ENCODE results near the gene KCTD3.

Gene KCTD3

GRCh38 chr1:215557504-215557903 is 9.6 kb upstream of the KCTD3 start:
- DNase-seq: no peak

DNA sequence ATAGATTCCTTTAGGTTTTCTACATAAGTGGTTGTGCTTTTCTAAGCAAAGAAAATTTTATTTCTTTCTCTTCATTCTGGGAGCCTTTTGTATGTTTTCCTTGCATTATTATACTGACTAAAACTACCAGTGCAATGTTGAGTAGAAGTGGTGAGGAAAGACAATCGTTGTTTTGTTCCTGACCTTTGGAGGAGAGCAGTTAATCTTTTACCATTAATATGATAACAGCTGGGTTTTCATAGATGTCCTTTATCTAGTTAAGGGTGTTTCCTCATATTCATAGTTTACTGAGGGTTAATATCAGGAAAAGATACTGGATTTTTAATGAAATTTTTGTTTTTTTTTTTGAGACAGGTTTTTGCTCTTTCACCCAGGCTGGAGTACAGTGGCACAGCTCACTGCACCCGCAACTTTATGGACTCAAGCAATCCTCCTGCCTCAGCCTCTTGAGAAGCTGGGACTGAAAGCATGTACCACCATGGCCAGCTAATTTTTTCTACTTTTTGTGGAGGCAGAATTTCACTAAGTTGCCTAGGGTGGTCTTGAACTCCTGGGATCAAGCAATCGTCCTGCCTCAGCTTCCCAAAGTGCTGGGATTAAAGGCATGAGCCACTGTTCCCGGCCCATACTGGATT is 9.0 kb upstream of the KCTD3 start:
- no peak for DNase-seq

GRCh38 chr1:215567491-215568298 is 591 bp downstream of the KCTD3 start:
- peak; percentile 54 to 92 (median 81) for DNase-seq

DNA sequence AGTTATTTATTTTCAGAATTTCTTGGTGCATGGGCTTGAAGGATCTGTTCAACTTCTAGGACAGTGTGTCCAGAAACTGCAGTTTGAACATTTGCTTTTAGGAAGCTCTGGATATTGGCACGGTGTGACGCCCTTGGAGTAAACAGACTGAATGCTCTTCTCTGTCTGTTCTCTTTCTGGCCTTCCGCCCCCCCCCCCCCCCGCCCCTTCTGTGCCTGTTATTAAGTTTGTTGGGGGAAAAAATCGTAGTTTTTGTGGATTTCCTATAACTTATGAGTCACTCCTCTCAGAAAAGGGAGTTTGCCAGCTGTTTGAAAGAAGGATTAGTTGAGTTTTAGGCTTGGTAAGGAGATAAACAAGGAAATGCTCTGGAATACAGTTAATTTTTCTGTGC is 1.2 kb downstream of the KCTD3 start:
- no peak for DNase-seq

- no peak for DNase-seq
Observed at GRCh38 chr1:215569986-215570824, 3.1 kb downstream of the KCTD3 start.

GRCh38 chr1:215581896-215582295 is 14.8 kb downstream of the KCTD3 start:
- peak in 1 of 3 experiments; percentile 4 for DNase-seq

- DNase-seq: no peak
Observed at GRCh38 chr1:215583185-215583749, 16.2 kb downstream of the KCTD3 start.

- no peak for DNase-seq
Observed at GRCh38 chr1:215584389-215584788, 17.3 kb downstream of the KCTD3 start.

- peak in 1 of 3 experiments; percentile 18 for DNase-seq
Observed at GRCh38 chr1:215589650-215590435, 22.7 kb downstream of the KCTD3 start.

GRCh38 chr1:215590779-215591491 is 23.8 kb downstream of the KCTD3 start:
- DNase-seq: no peak

DNA sequence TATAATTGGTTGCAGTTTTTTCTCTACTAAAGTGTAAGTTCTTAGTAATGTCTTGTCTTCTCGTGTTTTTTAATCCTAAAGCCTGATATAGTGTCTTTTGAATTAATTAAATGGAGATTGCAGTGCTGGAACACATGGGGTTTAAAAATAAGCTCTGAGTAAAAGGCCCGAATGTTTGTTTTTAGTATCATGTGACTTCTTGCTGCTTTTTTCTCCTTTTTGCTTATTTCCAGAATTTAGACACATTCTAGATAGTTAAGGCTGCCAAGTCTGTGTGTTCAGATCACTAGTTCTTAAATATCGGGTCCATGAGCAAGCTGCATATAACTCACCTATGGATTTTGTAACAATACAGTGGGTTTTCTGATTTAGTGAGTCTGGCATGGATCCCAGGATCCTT is 27.5 kb downstream of the KCTD3 start:
- DNase-seq: peak in 1 of 3 experiments; percentile 18

DNA sequence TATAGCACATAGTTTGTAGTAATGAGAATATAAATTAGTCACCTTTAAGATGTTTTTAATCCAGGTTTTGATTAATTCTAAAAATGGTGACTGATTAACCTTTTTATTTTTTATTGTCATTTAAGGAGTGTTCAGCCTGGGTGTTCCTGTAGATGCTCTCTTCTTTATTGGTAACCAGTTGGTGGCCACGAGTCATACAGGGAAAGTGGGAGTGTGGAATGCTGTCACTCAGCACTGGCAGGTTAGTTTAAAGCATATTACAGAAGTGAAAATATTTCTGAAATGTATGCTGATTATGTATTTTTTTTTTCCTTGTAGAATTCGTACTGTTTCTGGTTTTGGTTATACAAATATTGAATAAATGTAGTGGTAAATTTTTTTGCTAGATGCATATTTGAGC is 28.1 kb downstream of the KCTD3 start:
- no peak for DNase-seq

GRCh38 chr1:215597961-215598360 is 30.9 kb downstream of the KCTD3 start:
- no peak for DNase-seq

DNA sequence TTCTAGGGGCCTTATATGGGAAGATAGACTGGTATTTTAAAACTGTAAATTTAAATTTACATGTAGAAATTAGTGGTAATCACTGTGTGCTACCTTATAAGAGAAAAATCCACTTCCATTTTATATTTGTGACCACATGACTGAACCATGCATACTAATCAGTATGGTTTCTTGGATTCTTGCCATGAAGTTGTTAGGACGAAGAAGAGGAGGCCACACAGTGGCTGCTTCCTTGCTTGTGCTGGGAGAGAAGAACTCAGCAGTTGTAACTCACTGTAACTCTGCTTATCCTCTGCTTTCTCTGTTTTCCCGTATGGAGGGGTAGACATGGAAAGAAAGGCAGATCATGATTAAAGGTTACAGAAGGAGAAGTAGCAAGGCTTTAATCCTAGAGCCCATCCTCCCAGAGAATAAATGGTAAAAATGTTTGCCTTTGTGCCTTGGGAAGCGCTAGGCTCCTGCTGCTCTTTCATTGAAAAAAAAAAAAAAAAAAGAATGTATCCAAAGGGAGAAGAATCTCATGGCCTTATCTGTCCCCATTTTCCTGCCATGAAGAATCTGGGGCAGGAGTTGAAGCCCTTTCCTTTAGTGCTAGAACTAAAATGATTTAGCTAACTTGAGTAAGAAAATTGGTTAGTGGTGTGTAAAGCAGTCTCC is 32.4 kb downstream of the KCTD3 start:
- no peak for DNase-seq

DNA sequence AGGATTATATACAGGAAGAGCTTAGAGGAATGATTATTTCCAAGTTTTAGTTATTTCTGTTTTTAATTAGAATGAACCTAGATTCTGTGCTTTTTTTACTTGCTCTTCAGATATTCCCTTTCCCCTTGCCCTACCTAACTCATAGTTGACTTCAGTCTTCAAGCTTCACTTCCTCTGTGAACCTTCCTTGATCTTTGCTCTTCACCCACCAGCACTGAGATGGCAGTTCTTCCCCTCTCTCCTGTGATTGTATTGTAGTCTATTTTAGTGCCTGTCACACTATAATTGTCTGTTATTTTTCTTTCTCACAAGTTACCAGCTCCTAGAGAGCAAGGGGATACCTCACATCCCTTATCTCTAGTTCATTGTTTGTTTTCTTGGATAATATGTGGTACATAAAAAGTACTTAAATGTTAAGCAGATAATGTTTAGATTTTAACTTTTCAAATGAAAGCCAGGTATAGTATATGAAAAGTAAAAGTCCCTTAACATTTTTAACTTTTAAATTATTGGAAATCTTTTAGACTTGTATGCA is 33.2 kb downstream of the KCTD3 start:
- no peak for DNase-seq

DNA sequence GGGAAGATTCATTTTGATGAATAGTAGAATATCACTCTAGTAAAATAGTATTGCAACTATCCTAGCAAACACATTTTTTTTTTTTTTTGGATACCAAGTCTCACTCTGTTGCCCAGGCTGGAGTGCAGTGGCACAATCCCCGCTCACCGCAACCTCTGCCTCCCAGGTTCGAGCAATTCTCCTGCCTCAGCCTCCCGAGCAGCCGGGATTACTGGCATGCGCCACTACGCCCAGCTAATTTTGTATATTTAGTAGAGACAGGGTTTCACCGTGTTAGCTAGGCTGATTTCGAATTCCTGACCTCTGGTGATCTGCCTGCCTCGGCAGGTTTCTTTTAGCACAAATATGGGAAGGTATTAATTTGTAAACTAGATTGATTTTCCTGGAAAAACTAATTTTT is 33.8 kb downstream of the KCTD3 start:
- DNase-seq: no peak

DNA sequence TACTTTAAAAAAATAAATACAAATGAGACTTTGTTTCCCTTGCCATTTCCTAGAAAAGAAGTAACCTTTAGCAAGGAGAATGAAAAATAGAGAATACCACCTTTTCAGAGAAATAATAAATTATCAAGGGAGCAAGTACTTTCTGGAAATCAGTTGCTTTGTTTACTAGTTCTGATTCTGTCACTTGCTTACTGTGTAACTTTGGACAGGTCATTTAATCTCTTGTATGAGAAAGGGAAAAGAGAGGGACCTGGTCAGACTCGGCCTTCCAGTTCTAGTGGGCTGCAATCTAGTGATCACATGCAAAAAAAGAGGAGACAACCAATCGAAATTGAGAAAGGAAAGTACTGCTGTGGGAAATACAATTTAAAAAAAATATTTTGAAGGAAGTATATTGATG is 34.2 kb downstream of the KCTD3 start:
- no peak for DNase-seq

- DNase-seq: no peak
Observed at GRCh38 chr1:215603319-215603718, 36.2 kb downstream of the KCTD3 start.

GRCh38 chr1:215605011-215605621 is 38.0 kb downstream of the KCTD3 start:
- DNase-seq: no peak

GRCh38 chr1:215606036-215606435 is 38.9 kb downstream of the KCTD3 start:
- no peak for DNase-seq

All from NCI-H1417 (cell line).